Right kidney (tissue), 9 donors: ENCODE results near the gene SMARCD2.
A peak's percentile ranks its signal among the peaks of the same experiment; 100 is the strongest.
"Not testable (repeated sequence)": the region's sequence is repeated elsewhere in the genome, so short reads cannot be mapped to it uniquely, and the experiment has no call there.

Experiments used
- DNase-seq: peaks from one replicate; pipeline ENCODE4 v3.0.0-alpha.2; 2016
- long read RNA-seq, 8 donors: transcript quantifications; one replicate each; lab custom pipeline, GENCODE V29; 2026

The SMARCD2 gene
- long read RNA-seq, donor 1, transcript SMARCD2-203 (13 exons, 2,716 nt), result major isoform, 11 of 25 reads
- long read RNA-seq, donor 1, partial matches to known transcripts, result 14 of 25 reads
- long read RNA-seq, donor 1, other reads (novel, unspliced or antisense), result 0 of 25 reads
- long read RNA-seq, donor 2, partial matches to known transcripts, result 15 of 18 reads
- long read RNA-seq, donor 2, other reads (novel, unspliced or antisense), result 0 of 18 reads
- long read RNA-seq, donor 3, partial matches to known transcripts, result 0 of 3 reads
- long read RNA-seq, donor 3, other reads (novel, unspliced or antisense), result 0 of 3 reads
- long read RNA-seq, donor 4, partial matches to known transcripts, result 0 of 3 reads
- long read RNA-seq, donor 4, other reads (novel, unspliced or antisense), result 0 of 3 reads
- long read RNA-seq, donor 5, transcript SMARCD2-203 (13 exons, 2,716 nt), result major isoform, 10 of 10 reads
- long read RNA-seq, donor 5, partial matches to known transcripts, result 0 of 10 reads
- long read RNA-seq, donor 5, other reads (novel, unspliced or antisense), result 0 of 10 reads
- long read RNA-seq, donor 6, partial matches to known transcripts, result 7 of 11 reads
- long read RNA-seq, donor 6, other reads (novel, unspliced or antisense), result 0 of 11 reads
- long read RNA-seq, donor 7, result 0 reads
- long read RNA-seq, donor 8, partial matches to known transcripts, result 7 of 11 reads
- long read RNA-seq, donor 8, other reads (novel, unspliced or antisense), result 0 of 11 reads

DNA sequence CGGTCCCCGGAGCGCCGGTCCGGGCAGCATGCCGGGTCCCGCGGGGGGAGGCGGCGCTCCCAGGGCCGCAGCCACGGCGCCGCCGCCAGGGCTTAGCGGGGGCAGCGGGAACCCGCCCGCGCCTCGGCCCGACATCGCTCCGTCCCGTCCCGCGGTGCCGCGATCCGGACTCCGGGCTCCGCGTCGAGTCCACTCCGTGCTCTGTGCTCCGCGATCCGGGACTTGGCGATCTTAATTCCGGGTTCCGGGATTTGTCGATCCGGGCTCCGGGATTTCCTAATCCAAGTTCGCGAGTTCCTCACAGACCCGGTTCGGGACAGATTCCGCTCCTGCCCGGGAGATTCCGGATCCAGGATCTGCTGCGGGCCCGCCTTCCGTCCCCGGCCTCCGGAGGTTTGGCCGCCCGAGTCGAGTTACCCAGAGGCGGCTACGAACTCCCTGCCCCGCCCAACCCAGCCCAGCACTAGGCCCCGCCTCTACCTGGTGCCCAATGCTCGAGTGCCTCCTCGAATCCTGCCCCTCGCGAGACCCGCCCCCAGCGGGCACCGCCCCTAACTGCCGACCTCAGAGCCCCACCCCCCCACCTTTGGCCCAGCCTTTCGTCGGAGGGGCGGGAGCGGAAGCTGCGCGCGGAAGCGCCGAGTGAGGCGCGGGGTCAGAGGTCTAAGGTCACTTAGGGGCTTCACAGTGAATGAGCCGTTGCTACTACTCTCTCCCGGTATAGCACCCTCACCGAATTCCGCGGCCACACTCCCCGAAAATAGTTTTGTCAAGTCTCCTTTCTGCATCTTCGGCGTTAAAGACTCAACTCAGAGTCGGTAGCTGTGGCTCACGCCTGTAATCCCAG is at the start of gene SMARCD2:
Gene SMARCD2, minus strand, starts transcription at position 146 of the 847 bp plus-strand sequence. Its CDS starts 11 bp downstream, at position 135.
- DNase-seq, result peak; percentile 94

DNA sequence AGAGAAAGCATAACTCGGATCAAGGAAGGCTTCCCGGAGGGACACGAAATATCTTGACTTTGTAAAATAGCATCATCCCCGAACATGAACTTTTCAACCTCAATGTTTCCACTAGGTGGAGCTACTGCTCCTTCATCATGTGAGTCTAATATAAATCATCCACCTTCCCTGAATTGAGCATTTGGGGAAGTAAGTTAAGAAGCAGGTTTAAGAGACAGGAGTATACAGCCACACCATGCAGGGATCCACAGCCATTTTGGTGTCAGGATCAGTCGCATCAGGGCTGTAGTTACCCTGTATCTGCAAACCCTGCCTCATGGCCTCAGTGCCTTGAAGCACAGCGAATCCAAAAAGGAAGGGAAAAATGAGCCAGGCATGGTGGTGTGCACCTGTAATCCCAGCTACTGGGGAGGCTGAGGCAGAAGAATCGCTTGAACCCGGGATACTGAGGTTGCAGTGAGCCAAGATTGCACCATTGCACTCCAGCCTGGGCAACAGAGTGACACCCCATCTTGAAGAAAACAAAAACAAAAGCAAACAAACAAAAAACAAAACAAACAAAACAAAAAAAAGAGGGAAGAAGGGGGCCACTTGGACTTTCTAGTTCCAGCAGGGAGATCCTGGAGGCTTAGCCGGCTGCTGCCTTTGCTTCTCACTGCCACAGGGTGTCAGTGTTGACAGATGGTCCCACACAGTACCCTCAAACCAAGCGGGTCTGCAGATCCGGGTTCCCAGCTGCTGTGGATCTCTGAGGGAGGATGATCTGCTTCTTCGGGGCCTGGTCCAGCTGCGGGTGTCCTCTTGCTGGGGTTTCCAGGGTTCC is 46.8 kb upstream of the SMARCD2 start:
- DNase-seq, result not testable (repeated sequence)

GRCh38 chr17:63885119-63885518 is 42.6 kb upstream of the SMARCD2 start:
- not testable (repeated sequence) for DNase-seq

GRCh38 chr17:63882626-63883126 is 40.2 kb upstream of the SMARCD2 start:
- DNase-seq, result not testable (repeated sequence)

- no peak for DNase-seq
Observed at GRCh38 chr17:63881935-63882601, 39.6 kb upstream of the SMARCD2 start, which contains the start of gene GH2. Gene GH2 (minus strand): TSS chr17:63881944. CDS start chr17:63881801, 143 bp downstream.

GRCh38 chr17:63881337-63881736 is 38.9 kb upstream of the SMARCD2 start:
- not testable (repeated sequence) for DNase-seq

- DNase-seq, result no peak
Observed at GRCh38 chr17:63880706-63881105, 38.2 kb upstream of the SMARCD2 start.

GRCh38 chr17:63878413-63878812 is 35.9 kb upstream of the SMARCD2 start:
- DNase-seq, result not testable (repeated sequence)

GRCh38 chr17:63874693-63875092 is 32.2 kb upstream of the SMARCD2 start:
- DNase-seq, result not testable (repeated sequence)

DNA sequence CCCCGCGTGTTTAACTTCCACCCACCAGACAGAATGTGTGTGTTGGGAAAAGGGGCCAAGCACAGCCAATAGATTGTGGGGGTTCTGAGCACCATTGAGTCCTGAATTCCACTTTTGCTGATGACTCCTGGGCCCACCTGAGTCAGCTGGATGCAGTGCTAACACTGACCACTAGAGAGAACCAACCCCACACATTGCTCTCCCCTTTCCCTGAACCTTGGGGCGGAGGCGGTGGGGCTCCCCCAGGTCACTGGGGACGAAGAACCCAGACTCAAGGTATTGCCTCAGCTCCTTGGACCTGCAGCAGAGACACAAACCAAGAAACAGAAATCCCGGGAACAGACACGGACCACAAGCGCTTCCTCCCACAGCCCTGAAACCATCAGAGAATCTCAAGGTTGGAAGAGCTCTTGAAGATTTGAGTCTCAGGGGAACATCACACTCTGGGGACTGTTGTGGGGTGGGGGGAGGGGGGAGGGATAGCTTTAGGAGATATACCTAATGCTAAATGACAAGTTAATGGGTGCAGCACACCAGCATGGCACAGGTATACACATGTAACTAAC is 31.7 kb upstream of the SMARCD2 start:
- DNase-seq, result not testable (repeated sequence)

- not testable (repeated sequence) for DNase-seq
Observed at GRCh38 chr17:63873577-63873976, 31.1 kb upstream of the SMARCD2 start, which contains the start of gene CSH2. Gene CSH2 (minus strand): TSS chr17:63873677. CDS start chr17:63873614, 63 bp downstream.

DNA sequence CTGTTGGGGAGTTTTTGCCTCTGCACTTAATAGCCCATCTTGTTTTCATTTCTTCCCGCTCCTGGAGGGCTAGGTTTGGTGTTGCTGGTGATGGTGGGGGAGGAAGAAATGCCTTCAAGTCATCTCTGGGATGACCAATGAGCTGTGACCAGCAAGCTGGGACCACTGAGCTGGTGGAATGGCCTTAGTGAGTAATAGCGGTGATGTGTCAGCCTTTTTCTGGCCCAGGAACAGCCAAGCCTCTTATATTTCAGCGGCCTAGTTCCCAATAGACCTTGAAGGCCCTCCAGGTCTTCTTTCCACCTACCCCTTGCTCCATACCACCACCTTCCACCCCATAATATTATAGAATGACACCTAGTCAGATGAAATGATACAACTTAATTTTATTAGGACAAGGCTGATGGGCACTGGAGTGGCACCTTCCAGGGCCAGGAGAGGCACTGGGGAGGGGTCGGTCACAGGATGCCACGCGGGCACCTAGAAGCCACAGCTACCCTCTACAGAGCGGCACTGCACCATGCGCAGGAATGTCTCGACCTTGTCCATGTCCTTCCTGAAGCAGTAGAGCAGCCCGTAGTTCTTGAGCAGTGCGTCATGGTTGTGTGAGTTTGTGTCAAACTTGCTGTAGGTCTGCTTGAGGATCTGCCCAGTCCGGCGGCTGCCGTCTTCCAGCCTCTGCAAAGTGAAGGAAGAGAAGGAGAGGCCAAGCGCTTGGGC is 29.3 kb upstream of the SMARCD2 start:
- DNase-seq, result not testable (repeated sequence)

- DNase-seq, result not testable (repeated sequence)
Observed at GRCh38 chr17:63870292-63870665, 27.8 kb upstream of the SMARCD2 start.

DNA sequence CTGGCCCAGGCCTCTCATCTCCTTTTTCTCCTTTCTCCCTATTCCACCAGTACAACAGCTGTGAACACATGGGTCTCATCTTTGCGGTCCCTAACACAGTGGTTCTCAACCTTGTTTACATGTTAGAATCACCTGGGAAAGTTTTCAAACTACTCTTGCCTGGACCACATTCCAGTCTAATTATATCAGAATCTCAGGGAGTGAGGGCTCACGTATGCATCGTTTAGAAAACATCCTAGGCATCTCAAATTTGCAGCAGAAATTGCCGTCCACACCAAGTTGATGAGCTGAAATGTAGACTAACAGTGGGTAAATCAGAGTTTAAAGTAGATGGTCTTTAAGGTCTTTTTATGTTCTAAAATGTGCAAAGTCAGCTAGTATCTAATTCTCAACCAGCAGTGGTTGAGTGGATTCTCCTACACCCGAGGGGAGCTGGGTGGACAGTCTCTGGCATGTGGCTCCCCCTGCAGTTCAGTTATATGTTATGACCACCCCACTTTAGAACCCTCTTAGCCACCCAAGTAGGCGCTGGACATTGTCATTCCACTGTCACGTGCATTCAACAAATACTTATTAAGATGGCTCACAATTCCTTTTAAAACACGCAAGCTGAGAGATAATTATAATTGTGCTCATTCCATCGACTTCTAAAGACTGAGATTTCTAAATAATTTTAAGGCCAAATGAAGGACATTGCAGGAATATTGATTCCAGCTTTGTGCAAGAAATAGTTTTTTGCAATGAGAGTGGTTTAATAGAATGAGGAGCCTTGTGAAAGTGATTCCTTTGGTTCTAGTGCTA is 27.2 kb upstream of the SMARCD2 start:
- DNase-seq, result not testable (repeated sequence)

- DNase-seq, result not testable (repeated sequence)
Observed at GRCh38 chr17:63866625-63867024, 24.1 kb upstream of the SMARCD2 start.

DNA sequence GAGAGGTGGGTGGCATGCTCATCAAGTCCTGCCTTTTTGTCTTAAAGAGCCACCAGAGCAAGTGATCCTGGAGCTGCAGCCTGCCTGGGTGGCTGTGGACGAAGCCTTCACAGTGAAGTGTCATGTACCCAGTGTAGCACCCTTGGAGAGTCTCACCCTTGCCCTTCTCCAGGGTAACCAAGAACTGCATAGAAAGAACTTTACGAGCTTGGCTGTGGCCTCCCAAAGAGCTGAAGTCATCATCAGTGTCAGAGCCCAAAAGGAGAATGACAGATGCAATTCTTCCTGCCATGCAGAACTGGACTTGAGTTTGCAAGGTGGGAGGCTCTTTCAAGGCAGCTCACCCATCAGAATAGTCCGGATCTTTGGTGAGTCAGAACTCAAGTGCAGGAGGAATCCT is 16.8 kb upstream of the SMARCD2 start:
- DNase-seq, result no peak

- not testable (repeated sequence) for DNase-seq
Observed at GRCh38 chr17:63856425-63856824, 13.9 kb upstream of the SMARCD2 start.

- DNase-seq, result no peak
Observed at GRCh38 chr17:63855185-63855584, 12.7 kb upstream of the SMARCD2 start.

GRCh38 chr17:63854709-63855108 is 12.2 kb upstream of the SMARCD2 start:
- DNase-seq, result no peak
